Omental fat pad (tissue), 4 donors: Measurements from ENCODE around the gene ZNF284. TPM values are rescaled to one million over a fixed set of nuclear protein-coding genes. Genes with fewer than 3 reads are reported as not detected.
"Not testable (repeated sequence)": the region's sequence is repeated elsewhere in the genome, so short reads cannot be mapped to it uniquely, and the experiment has no call there.

Experiments used
- ATAC-seq: fragments of 150-250 bp; one replicate; pipeline ENCODE4 v1.9.1; 2016; ENCODE audit warnings: mild to moderate bottlenecking, moderate library complexity; ENCODE audit not compliant: low FRiP score
- DNase-seq: peaks from one replicate; pipeline ENCODE4 v3.0.0-alpha.2; 2019; ENCODE audit warnings: low spot score
- CTCF ChIP-seq, 3 donors: fragments of 450-650 bp; IDR thresholded peaks; one replicate each; pipeline ENCODE4 v1.5.1; 2016 to 2017; ENCODE audit warnings: antibody characterized with exemption in 3 of 3, mild to moderate bottlenecking in 3 of 3, moderate library complexity in 2 of 3
- small RNA-seq: library from RNA; depleted of rRNA; stranded (forward); fragments of <200 nt; gene quantifications from one replicate; pipeline ENCODE3, GENCODE V24; 2016
- total RNA-seq, 4 donors: library from RNA; depleted of rRNA; stranded (reverse); fragments of >200 nt; gene quantifications; one replicate each; pipeline ENCODE4 v1.1.0, GENCODE V29; 2016

ZNF284 gene
- total RNA-seq, 4 donors from 2014 or later = 0.65 to 3.0 (median 1.7) TPM

GRCh38 chr19:44109458-44109857 is 37.5 kb downstream of the ZNF284 start:
- no peak for TF ChIP-seq CTCF (IDR thresholded peaks at IDR 0.05)
- no peak for DNase-seq

DNA sequence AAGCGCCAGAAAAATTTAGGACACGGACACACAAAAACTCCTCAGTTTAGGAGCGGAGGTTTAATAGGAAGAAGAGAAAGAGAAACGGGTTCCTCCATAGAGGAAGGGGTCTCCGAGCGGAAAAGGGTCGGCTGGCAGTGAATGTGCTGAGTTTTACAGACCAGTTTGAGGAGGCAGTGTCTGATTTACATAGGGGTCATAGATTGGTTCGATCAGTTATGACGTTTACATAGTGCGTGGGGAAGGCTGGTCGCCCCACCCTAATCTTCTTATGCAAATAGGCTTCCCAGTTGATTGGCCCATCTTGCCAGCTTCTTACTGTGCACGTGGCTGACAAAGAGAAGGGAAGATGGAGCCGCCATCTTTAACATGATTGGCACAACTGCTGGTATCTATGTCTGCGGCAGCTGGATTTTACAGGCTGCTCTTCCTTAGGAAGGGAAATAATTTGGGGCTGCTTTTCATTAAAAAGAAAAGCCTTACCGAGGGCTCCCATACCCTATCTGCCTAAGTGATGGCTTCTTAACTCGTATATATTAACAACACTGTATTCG is 40.0 kb downstream of the ZNF284 start:
- ATAC-seq = no peak
- no peak for TF ChIP-seq CTCF (IDR thresholded peaks at IDR 0.05)
- DNase-seq = no peak

More at GRCh38 chr19:44109458-44109857, 37.5 kb downstream of the ZNF284 start:
- no peak for ATAC-seq

- ATAC-seq = peak; percentile 20
- no peak for TF ChIP-seq CTCF (IDR thresholded peaks at IDR 0.05)
- no peak for DNase-seq
Measured at GRCh38 chr19:44112802-44113137, 40.8 kb downstream of the ZNF284 start.

DNA sequence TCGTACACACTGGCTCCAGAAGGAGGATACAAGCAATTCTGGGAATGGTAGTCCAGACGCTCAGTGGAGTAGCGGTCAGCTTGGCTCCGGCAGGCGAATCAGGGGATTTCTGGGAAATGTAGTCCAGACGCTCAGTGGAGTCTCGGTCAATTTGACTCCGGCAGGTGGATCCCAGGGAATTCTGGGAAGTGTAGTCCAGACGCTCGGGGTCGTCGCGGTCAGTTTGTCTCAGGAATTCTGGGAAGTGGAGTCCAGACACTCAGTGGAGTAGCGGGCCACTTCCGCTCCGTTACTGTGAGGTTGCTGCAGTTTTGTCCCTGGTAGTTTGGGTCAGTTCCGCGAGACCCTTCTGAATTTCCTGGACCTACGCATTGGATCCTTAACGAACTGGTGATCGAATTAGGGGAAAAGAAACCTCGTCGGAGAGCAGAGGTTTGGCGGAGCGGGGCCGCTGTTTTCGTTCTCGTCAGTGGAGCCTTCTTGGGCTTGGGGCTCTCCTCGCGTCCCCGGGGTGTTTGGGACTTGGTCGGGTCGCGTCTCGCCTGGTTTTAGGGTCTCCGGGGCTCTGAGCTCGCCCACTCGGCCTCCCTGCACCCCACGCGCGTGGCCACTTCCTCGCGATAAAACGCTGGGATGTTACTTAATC is 41.3 kb downstream of the ZNF284 start, which contains the start of gene ZNF225:
Gene ZNF225, plus strand, starts transcription at position 262 of the 646 bp plus-strand sequence. CDS start 2,429 bp downstream, outside the sequence.
- ATAC-seq (peak; percentile 100), DNase-seq (peak; percentile 75)
- no peak for TF ChIP-seq CTCF (IDR thresholded peaks at IDR 0.05)

GRCh38 chr19:44113784-44114390 is 41.9 kb downstream of the ZNF284 start:
- no peak for DNase-seq
- TF ChIP-seq CTCF (IDR thresholded peaks at IDR 0.05) = no peak
- ATAC-seq = no peak

DNA sequence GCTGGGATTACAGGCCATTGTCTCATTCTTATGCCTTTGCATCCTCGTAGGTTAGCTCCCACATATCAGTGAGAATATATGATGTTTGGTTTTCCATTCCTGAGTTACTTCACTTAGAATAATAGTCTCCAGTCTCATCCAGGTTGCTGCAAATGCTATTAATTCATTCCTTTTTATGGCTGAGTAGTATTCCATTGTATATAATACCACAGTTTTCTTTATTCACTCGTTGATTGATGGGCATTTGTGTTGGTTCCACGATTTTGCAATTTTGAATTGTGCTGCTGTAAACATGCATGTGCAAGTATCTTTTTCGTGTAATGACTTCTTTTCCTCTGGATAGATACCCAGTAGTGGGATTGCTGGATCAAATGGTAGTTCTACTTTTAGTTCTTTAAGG is 49.2 kb downstream of the ZNF284 start:
- DNase-seq, ATAC-seq: not testable (repeated sequence)

- TF ChIP-seq CTCF (IDR thresholded peaks at IDR 0.05) = no peak
- no peak for DNase-seq
- no peak for ATAC-seq
Measured at GRCh38 chr19:44131955-44132354, 60.0 kb downstream of the ZNF284 start.

Small RNAs within 50 kb of the gene (small RNA-seq; reads per million reads assigned to genes)
- gene RNU6-902P = not detected

Other genes with a start within 250 kb of the ZNF284 start
- 10 to 100 TPM in 1 of 4 donors, 1 to 10 TPM in 3; 4.8 to 20.5 (median 7.3) TPM for gene ZNF283, start 244.8 kb upstream of the ZNF284 start, total RNA-seq
- 1 to 10 TPM in 2 of 4 donors, under 1 TPM in 2; 0.63 to 2.0 (median 1.3) TPM for gene ZNF404, start 188.2 kb upstream of the ZNF284 start, total RNA-seq
- 10 to 100 TPM in 2 of 4 donors, 1 to 10 TPM in 2; 5.4 to 17.2 (median 12.3) TPM for gene ZNF45, start 136.9 kb upstream of the ZNF284 start, total RNA-seq
- gene ZNF221, start 120.9 kb upstream of the ZNF284 start, total RNA-seq = 1 to 10 TPM; 2.2 to 6.8 (median 4.0) TPM
- 1 to 10 TPM; 5.0 to 8.2 (median 6.9) TPM for gene ZNF155, start 88.0 kb upstream of the ZNF284 start, total RNA-seq
- 1 to 10 TPM; 1.7 to 5.7 (median 3.1) TPM for gene ZNF230, start 69.2 kb upstream of the ZNF284 start, total RNA-seq
- 1 to 10 TPM; 1.9 to 3.7 (median 2.2) TPM for gene ZNF222, start 46.8 kb upstream of the ZNF284 start, total RNA-seq
- gene ZNF223, start 20.1 kb upstream of the ZNF284 start, total RNA-seq = 1 to 10 TPM; 2.8 to 4.7 (median 3.1) TPM
- 10 to 100 TPM; 10.4 to 36.9 (median 17.5) TPM for gene ZNF224, start 22.2 kb downstream of the ZNF284 start, total RNA-seq
- 1 to 10 TPM; 1.8 to 5.5 (median 2.7) TPM for gene ZNF225, start 41.2 kb downstream of the ZNF284 start, total RNA-seq
- gene ZNF234, start 69.4 kb downstream of the ZNF284 start, total RNA-seq = 10 to 100 TPM in 1 of 4 donors, 1 to 10 TPM in 3; 4.8 to 11.3 (median 8.4) TPM
- gene ZNF226, start 92.9 kb downstream of the ZNF284 start, total RNA-seq = 10 to 100 TPM in 3 of 4 donors, 1 to 10 TPM in 1; 9.5 to 18.6 (median 14.3) TPM
- 10 to 100 TPM in 2 of 4 donors, 1 to 10 TPM in 2; 6.6 to 17.7 (median 10.8) TPM for gene ZNF227, start 140.4 kb downstream of the ZNF284 start, total RNA-seq
- 1 to 10 TPM in 1 of 4 donors, under 1 TPM in 3; 0.19 to 1.1 (median 0.35) TPM for gene ZNF233, start 187.7 kb downstream of the ZNF284 start, total RNA-seq
- 1 to 10 TPM; 3.0 to 8.7 (median 4.3) TPM for gene ZNF235, start 232.9 kb downstream of the ZNF284 start, total RNA-seq